WTC11 (cell line): ENCODE measurements around the gene TMEM218.

Source experiments
- CREB1 ChIP-seq: sonication (generic); formaldehyde crosslinking; IDR thresholded peaks from 2 replicates; pipeline ENCODE4 v1.8.0; 2023; ENCODE audit warnings: mild to moderate bottlenecking, missing genetic modification reagents
- FOXJ3 ChIP-seq: sonication (generic); formaldehyde crosslinking; IDR thresholded peaks from 2 replicates; pipeline ENCODE4 v1.9.0; 2021; ENCODE audit warnings: missing genetic modification reagents, mild to moderate bottlenecking, borderline replicate concordance
- MYBL2 ChIP-seq: sonication (generic); formaldehyde crosslinking; IDR thresholded peaks from 2 replicates; pipeline ENCODE4 v1.8.1; 2023; ENCODE audit warnings: mild to moderate bottlenecking, moderate library complexity, missing genetic modification reagents
- TCF7 ChIP-seq: sonication (generic); formaldehyde crosslinking; IDR thresholded peaks from 2 replicates; pipeline ENCODE4 v1.8.0; 2022; ENCODE audit warnings: mild to moderate bottlenecking, low read depth, missing genetic modification reagents, moderate library complexity
- ZBTB21 ChIP-seq: sonication (generic); formaldehyde crosslinking; IDR thresholded peaks from 2 replicates; pipeline ENCODE4 v1.8.1; 2023; ENCODE audit warnings: mild to moderate bottlenecking, missing genetic modification reagents, borderline replicate concordance
- ZNF121 ChIP-seq: sonication (generic); formaldehyde crosslinking; IDR thresholded peaks from 2 replicates; pipeline ENCODE4 v1.8.0; 2023; ENCODE audit warnings: missing genetic modification reagents
- ZNF416 ChIP-seq: fragments of 250-450 bp; sonication (Bioruptor Pico); IDR thresholded peaks from 2 replicates; pipeline ENCODE4 v1.9.0; 2021; ENCODE audit warnings: mild to moderate bottlenecking, inconsistent platforms
- TF ChIP-seq, protein P1 (sequence below): fragments of 200-600 bp; IDR thresholded peaks from 2 replicates; pipeline ENCODE4 v1.8.0; 2022; ENCODE audit warnings: antibody characterized with exemption
- TF ChIP-seq, protein P2 (sequence below): sonication (generic); formaldehyde crosslinking; IDR thresholded peaks from 2 replicates; pipeline ENCODE4 v1.8.1; 2023; ENCODE audit warnings: mild to moderate bottlenecking, missing genetic modification reagents, moderate library complexity
- TF ChIP-seq, protein P3 (sequence below): fragments of 250-450 bp; sonication (Bioruptor Pico); IDR thresholded peaks from 2 replicates; pipeline ENCODE4 v1.9.0; 2021; ENCODE audit warnings: mild to moderate bottlenecking, borderline replicate concordance

DNA sequence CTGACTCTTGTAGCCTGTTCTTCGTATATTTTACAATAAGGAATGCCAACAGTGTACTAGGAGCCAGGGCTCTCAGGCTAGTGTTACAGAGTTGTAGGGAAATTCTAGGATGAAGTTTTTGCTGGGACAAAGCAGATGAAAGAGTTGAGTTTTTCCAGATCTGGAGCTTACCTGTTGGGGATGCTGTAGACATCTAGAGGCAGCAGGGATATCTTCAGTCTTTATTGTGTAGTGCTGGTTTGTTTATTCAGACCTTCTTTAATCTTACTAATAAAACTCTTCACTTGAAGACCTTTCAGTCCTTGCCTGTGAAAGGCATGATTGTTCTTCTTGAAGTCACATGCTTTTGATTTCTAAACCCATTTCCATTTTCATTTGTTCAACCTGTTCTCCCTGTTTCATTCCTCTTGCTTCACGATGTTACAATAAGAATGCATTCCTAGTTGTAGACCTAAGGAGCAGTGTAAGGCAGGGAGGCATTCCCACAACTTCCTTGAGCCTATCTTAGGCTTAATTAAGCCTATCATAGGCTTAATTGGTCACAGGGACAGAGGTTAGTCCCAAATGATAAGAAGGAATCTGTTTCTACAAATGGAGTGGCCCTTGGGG is 56.2 kb downstream of the TMEM218 start:
- TF ChIP-seq, protein P1, sequence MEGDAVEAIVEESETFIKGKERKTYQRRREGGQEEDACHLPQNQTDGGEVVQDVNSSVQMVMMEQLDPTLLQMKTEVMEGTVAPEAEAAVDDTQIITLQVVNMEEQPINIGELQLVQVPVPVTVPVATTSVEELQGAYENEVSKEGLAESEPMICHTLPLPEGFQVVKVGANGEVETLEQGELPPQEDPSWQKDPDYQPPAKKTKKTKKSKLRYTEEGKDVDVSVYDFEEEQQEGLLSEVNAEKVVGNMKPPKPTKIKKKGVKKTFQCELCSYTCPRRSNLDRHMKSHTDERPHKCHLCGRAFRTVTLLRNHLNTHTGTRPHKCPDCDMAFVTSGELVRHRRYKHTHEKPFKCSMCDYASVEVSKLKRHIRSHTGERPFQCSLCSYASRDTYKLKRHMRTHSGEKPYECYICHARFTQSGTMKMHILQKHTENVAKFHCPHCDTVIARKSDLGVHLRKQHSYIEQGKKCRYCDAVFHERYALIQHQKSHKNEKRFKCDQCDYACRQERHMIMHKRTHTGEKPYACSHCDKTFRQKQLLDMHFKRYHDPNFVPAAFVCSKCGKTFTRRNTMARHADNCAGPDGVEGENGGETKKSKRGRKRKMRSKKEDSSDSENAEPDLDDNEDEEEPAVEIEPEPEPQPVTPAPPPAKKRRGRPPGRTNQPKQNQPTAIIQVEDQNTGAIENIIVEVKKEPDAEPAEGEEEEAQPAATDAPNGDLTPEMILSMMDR: no peak
- TF ChIP-seq ZNF121 (no peak), FOXJ3 (CRISPR knock-in tag) (no peak), MYBL2 (CRISPR knock-in tag) (no peak), ZBTB21 (CRISPR knock-in tag) (no peak), ZNF416 (CRISPR knock-in tag) (no peak), TCF7 (CRISPR knock-in tag) (no peak), CREB1 (CRISPR knock-in tag) (no peak)
- TF ChIP-seq, protein P2, sequence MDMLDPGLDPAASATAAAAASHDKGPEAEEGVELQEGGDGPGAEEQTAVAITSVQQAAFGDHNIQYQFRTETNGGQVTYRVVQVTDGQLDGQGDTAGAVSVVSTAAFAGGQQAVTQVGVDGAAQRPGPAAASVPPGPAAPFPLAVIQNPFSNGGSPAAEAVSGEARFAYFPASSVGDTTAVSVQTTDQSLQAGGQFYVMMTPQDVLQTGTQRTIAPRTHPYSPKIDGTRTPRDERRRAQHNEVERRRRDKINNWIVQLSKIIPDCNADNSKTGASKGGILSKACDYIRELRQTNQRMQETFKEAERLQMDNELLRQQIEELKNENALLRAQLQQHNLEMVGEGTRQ: no peak
- TF ChIP-seq, protein P3, sequence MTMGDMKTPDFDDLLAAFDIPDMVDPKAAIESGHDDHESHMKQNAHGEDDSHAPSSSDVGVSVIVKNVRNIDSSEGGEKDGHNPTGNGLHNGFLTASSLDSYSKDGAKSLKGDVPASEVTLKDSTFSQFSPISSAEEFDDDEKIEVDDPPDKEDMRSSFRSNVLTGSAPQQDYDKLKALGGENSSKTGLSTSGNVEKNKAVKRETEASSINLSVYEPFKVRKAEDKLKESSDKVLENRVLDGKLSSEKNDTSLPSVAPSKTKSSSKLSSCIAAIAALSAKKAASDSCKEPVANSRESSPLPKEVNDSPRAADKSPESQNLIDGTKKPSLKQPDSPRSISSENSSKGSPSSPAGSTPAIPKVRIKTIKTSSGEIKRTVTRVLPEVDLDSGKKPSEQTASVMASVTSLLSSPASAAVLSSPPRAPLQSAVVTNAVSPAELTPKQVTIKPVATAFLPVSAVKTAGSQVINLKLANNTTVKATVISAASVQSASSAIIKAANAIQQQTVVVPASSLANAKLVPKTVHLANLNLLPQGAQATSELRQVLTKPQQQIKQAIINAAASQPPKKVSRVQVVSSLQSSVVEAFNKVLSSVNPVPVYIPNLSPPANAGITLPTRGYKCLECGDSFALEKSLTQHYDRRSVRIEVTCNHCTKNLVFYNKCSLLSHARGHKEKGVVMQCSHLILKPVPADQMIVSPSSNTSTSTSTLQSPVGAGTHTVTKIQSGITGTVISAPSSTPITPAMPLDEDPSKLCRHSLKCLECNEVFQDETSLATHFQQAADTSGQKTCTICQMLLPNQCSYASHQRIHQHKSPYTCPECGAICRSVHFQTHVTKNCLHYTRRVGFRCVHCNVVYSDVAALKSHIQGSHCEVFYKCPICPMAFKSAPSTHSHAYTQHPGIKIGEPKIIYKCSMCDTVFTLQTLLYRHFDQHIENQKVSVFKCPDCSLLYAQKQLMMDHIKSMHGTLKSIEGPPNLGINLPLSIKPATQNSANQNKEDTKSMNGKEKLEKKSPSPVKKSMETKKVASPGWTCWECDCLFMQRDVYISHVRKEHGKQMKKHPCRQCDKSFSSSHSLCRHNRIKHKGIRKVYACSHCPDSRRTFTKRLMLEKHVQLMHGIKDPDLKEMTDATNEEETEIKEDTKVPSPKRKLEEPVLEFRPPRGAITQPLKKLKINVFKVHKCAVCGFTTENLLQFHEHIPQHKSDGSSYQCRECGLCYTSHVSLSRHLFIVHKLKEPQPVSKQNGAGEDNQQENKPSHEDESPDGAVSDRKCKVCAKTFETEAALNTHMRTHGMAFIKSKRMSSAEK: no peak
